Measurements from ENCODE around the gene CNTNAP2.

Gene CNTNAP2

GRCh38 chr7:147305827-147306226, 1189.2 kb downstream of the CNTNAP2 start:
- Histone ChIP-seq H3K27me3 (ENCODE audit: control insufficient read depth, insufficient read depth, low read length) (no peaks in the 10 kb centered on the region), H3K36me3 (ENCODE audit: control insufficient read depth, low read depth, low read length) (no peaks in the 10 kb centered on the region), H3K9ac (ENCODE audit: low read length) (no peak overlapping the region), H3K9me3 (ENCODE audit: control insufficient read depth, low read depth, low read length) (no peaks in the 10 kb centered on the region), H3K4me3 (ENCODE audit: low read length) (no peak overlapping the region), H3K27ac (ENCODE audit: low read length) (no peak overlapping the region), H3K4me1 (ENCODE audit: control insufficient read depth, low read depth, low read length) (no peaks in the 10 kb centered on the region)

- Histone ChIP-seq H3K9me3 (ENCODE audit: control insufficient read depth, low read depth, low read length) (no peaks in the 10 kb centered on the region), H3K27me3 (ENCODE audit: control insufficient read depth, insufficient read depth, low read length) (no peaks in the 10 kb centered on the region), H3K36me3 (ENCODE audit: control insufficient read depth, low read depth, low read length) (no peaks in the 10 kb centered on the region), H3K9ac (ENCODE audit: low read length) (no peak overlapping the region), H3K4me1 (ENCODE audit: control insufficient read depth, low read depth, low read length) (no peaks in the 10 kb centered on the region), H3K4me3 (ENCODE audit: low read length) (no peak overlapping the region), H3K27ac (ENCODE audit: low read length) (no peak overlapping the region)
Observed at GRCh38 chr7:147308539-147308938, 1191.9 kb downstream of the CNTNAP2 start.

- no peak overlapping the region for H3K4me3 ChIP-seq (ENCODE audit: low read length)
- H3K27ac ChIP-seq (ENCODE audit: low read length), result no peak overlapping the region
- H3K4me1 ChIP-seq (ENCODE audit: control insufficient read depth, low read depth, low read length), result no peaks in the 10 kb centered on the region
- no peak overlapping the region for H3K9ac ChIP-seq (ENCODE audit: low read length)
- H3K27me3 ChIP-seq (ENCODE audit: control insufficient read depth, insufficient read depth, low read length), result no peaks in the 10 kb centered on the region
- no peaks in the 10 kb centered on the region for H3K9me3 ChIP-seq (ENCODE audit: control insufficient read depth, low read depth, low read length)
- no peaks in the 10 kb centered on the region for H3K36me3 ChIP-seq (ENCODE audit: control insufficient read depth, low read depth, low read length)
Observed at GRCh38 chr7:147311336-147311735, 1194.7 kb downstream of the CNTNAP2 start.

GRCh38 chr7:147321504-147321903, 1204.9 kb downstream of the CNTNAP2 start:
- H3K9me3 ChIP-seq (ENCODE audit: control insufficient read depth, low read depth, low read length), result no peaks in the 10 kb centered on the region
- H3K27ac ChIP-seq (ENCODE audit: low read length), result no peak overlapping the region
- H3K4me1 ChIP-seq (ENCODE audit: control insufficient read depth, low read depth, low read length), result no peaks in the 10 kb centered on the region
- H3K27me3 ChIP-seq (ENCODE audit: control insufficient read depth, insufficient read depth, low read length), result no peaks in the 10 kb centered on the region
- no peaks in the 10 kb centered on the region for H3K36me3 ChIP-seq (ENCODE audit: control insufficient read depth, low read depth, low read length)
- no peak overlapping the region for H3K9ac ChIP-seq (ENCODE audit: low read length)
- H3K4me3 ChIP-seq (ENCODE audit: low read length), result no peak overlapping the region

GRCh38 chr7:147332988-147333387, 1216.4 kb downstream of the CNTNAP2 start:
- Histone ChIP-seq H3K27ac (ENCODE audit: low read length) (no peak overlapping the region), H3K4me1 (ENCODE audit: control insufficient read depth, low read depth, low read length) (no peaks in the 10 kb centered on the region), H3K9me3 (ENCODE audit: control insufficient read depth, low read depth, low read length) (no peaks in the 10 kb centered on the region), H3K36me3 (ENCODE audit: control insufficient read depth, low read depth, low read length) (no peaks in the 10 kb centered on the region), H3K4me3 (ENCODE audit: low read length) (no peak overlapping the region), H3K27me3 (ENCODE audit: control insufficient read depth, insufficient read depth, low read length) (no peaks in the 10 kb centered on the region), H3K9ac (ENCODE audit: low read length) (no peak overlapping the region)

GRCh38 chr7:147363101-147363500, 1246.5 kb downstream of the CNTNAP2 start:
- no peaks in the 10 kb centered on the region for H3K9me3 ChIP-seq (ENCODE audit: control insufficient read depth, low read depth, low read length)
- H3K4me1 ChIP-seq (ENCODE audit: control insufficient read depth, low read depth, low read length), result peaks cover 1% of the 10 kb centered on the region
- no peak overlapping the region for H3K4me3 ChIP-seq (ENCODE audit: low read length)
- H3K9ac ChIP-seq (ENCODE audit: low read length), result no peak overlapping the region
- H3K36me3 ChIP-seq (ENCODE audit: control insufficient read depth, low read depth, low read length), result no peaks in the 10 kb centered on the region
- H3K27ac ChIP-seq (ENCODE audit: low read length), result no peak overlapping the region
- H3K27me3 ChIP-seq (ENCODE audit: control insufficient read depth, insufficient read depth, low read length), result no peaks in the 10 kb centered on the region

GRCh38 chr7:147376192-147376591, 1259.6 kb downstream of the CNTNAP2 start:
- no peaks in the 10 kb centered on the region for H3K36me3 ChIP-seq (ENCODE audit: control insufficient read depth, low read depth, low read length)
- H3K27me3 ChIP-seq (ENCODE audit: control insufficient read depth, insufficient read depth, low read length), result no peaks in the 10 kb centered on the region
- no peak overlapping the region for H3K9ac ChIP-seq (ENCODE audit: low read length)
- H3K9me3 ChIP-seq (ENCODE audit: control insufficient read depth, low read depth, low read length), result no peaks in the 10 kb centered on the region
- H3K4me1 ChIP-seq (ENCODE audit: control insufficient read depth, low read depth, low read length), result no peaks in the 10 kb centered on the region
- no peak overlapping the region for H3K4me3 ChIP-seq (ENCODE audit: low read length)
- no peak overlapping the region for H3K27ac ChIP-seq (ENCODE audit: low read length)

- Histone ChIP-seq H3K4me1 (ENCODE audit: control insufficient read depth, low read depth, low read length) (no peaks in the 10 kb centered on the region), H3K27ac (ENCODE audit: low read length) (no peak overlapping the region), H3K4me3 (ENCODE audit: low read length) (no peak overlapping the region), H3K36me3 (ENCODE audit: control insufficient read depth, low read depth, low read length) (no peaks in the 10 kb centered on the region), H3K9me3 (ENCODE audit: control insufficient read depth, low read depth, low read length) (no peaks in the 10 kb centered on the region), H3K27me3 (ENCODE audit: control insufficient read depth, insufficient read depth, low read length) (no peaks in the 10 kb centered on the region), H3K9ac (ENCODE audit: low read length) (no peak overlapping the region)
Observed at GRCh38 chr7:147380926-147381325, 1264.3 kb downstream of the CNTNAP2 start.

GRCh38 chr7:147394329-147394728, 1277.7 kb downstream of the CNTNAP2 start:
- Histone ChIP-seq H3K4me1 (ENCODE audit: control insufficient read depth, low read depth, low read length) (no peaks in the 10 kb centered on the region), H3K9me3 (ENCODE audit: control insufficient read depth, low read depth, low read length) (no peaks in the 10 kb centered on the region), H3K27ac (ENCODE audit: low read length) (no peak overlapping the region), H3K9ac (ENCODE audit: low read length) (no peak overlapping the region), H3K4me3 (ENCODE audit: low read length) (no peak overlapping the region), H3K27me3 (ENCODE audit: control insufficient read depth, insufficient read depth, low read length) (no peaks in the 10 kb centered on the region), H3K36me3 (ENCODE audit: control insufficient read depth, low read depth, low read length) (no peaks in the 10 kb centered on the region)

- no peak overlapping the region for H3K27ac ChIP-seq (ENCODE audit: low read length)
- H3K4me3 ChIP-seq (ENCODE audit: low read length), result no peak overlapping the region
Observed at GRCh38 chr7:147400221-147400689, 1283.7 kb downstream of the CNTNAP2 start.

GRCh38 chr7:147400925-147401324, 1284.3 kb downstream of the CNTNAP2 start:
- Histone ChIP-seq H3K27me3 (ENCODE audit: control insufficient read depth, insufficient read depth, low read length) (no peaks in the 10 kb centered on the region), H3K27ac (ENCODE audit: low read length) (no peak overlapping the region), H3K9me3 (ENCODE audit: control insufficient read depth, low read depth, low read length) (no peaks in the 10 kb centered on the region), H3K36me3 (ENCODE audit: control insufficient read depth, low read depth, low read length) (no peaks in the 10 kb centered on the region), H3K9ac (ENCODE audit: low read length) (no peak overlapping the region), H3K4me1 (ENCODE audit: control insufficient read depth, low read depth, low read length) (peaks cover 6% of the 10 kb centered on the region), H3K4me3 (ENCODE audit: low read length) (no peak overlapping the region)

More at GRCh38 chr7:147400221-147400689, 1283.7 kb downstream of the CNTNAP2 start:
- no peaks in the 10 kb centered on the region for H3K9me3 ChIP-seq (ENCODE audit: control insufficient read depth, low read depth, low read length)
- H3K27me3 ChIP-seq (ENCODE audit: control insufficient read depth, insufficient read depth, low read length), result no peaks in the 10 kb centered on the region
- no peak overlapping the region for H3K9ac ChIP-seq (ENCODE audit: low read length)
- peaks cover 6% of the 10 kb centered on the region for H3K4me1 ChIP-seq (ENCODE audit: control insufficient read depth, low read depth, low read length)
- H3K36me3 ChIP-seq (ENCODE audit: control insufficient read depth, low read depth, low read length), result no peaks in the 10 kb centered on the region

- H3K27ac ChIP-seq (ENCODE audit: low read length), result no peak overlapping the region
- H3K4me3 ChIP-seq (ENCODE audit: low read length), result no peak overlapping the region
- no peak overlapping the region for H3K9ac ChIP-seq (ENCODE audit: low read length)
- no peaks in the 10 kb centered on the region for H3K36me3 ChIP-seq (ENCODE audit: control insufficient read depth, low read depth, low read length)
- no peaks in the 10 kb centered on the region for H3K27me3 ChIP-seq (ENCODE audit: control insufficient read depth, insufficient read depth, low read length)
- H3K9me3 ChIP-seq (ENCODE audit: control insufficient read depth, low read depth, low read length), result no peaks in the 10 kb centered on the region
- peaks cover 6% of the 10 kb centered on the region for H3K4me1 ChIP-seq (ENCODE audit: control insufficient read depth, low read depth, low read length)
Observed at GRCh38 chr7:147405621-147406020, 1289.0 kb downstream of the CNTNAP2 start.
